Liver (tissue), 9 donors: ENCODE results near the gene FLVCR2. TPM values are rescaled to one million over a fixed set of nuclear protein-coding genes. Genes with fewer than 3 reads are reported as not detected.

Experiments
- DNase-seq: peaks from one replicate; pipeline ENCODE4 v3.0.0-alpha.2; 2017; ENCODE audit warnings: low spot score
- H3K27ac ChIP-seq, 2 donors: one replicate each; pipeline ENCODE4 v1.7.0; 2013; ENCODE audit warnings: inconsistent platforms in 2 of 2, low read length in 2 of 2, control low read depth in 1 of 2, low read depth in 1 of 2, mild to moderate bottlenecking in 1 of 2
- H3K27me3 ChIP-seq, 4 donors: one replicate each; pipeline versions ENCODE4 v1.6.1 to v1.7.0; 2013; ENCODE audit warnings: low read length in 3 of 4, inconsistent platforms in 1 of 4, mild to moderate bottlenecking in 1 of 4, moderate library complexity in 1 of 4; ENCODE audit not compliant: control insufficient read depth in 4 of 4, insufficient read depth in 4 of 4
- H3K36me3 ChIP-seq, 4 donors: one replicate each; pipeline versions ENCODE4 v1.6.1 to v1.7.0; 2013; ENCODE audit warnings: low read length in 3 of 4, mild to moderate bottlenecking in 3 of 4, low read depth in 1 of 4, moderate library complexity in 1 of 4; ENCODE audit not compliant: control insufficient read depth in 4 of 4, insufficient read depth in 3 of 4
- H3K4me1 ChIP-seq, 4 donors: one replicate each; pipeline versions ENCODE4 v1.6.1 to v1.7.0; 2013; ENCODE audit warnings: low read length in 3 of 4, mild to moderate bottlenecking in 3 of 4, moderate library complexity in 1 of 4; ENCODE audit not compliant: control insufficient read depth in 4 of 4, insufficient read depth in 4 of 4
- H3K4me3 ChIP-seq, 3 donors: one replicate each; pipeline versions ENCODE4 v1.6.1 to v1.7.0; 2013; ENCODE audit warnings: low read length in 3 of 3, control low read depth in 1 of 3, low read depth in 1 of 3, mild to moderate bottlenecking in 1 of 3
- H3K9ac ChIP-seq, 2 donors: one replicate each; pipeline ENCODE4 v1.7.0; 2013; ENCODE audit warnings: low read length in 2 of 2, mild to moderate bottlenecking in 2 of 2, moderate library complexity in 2 of 2, control low read depth in 1 of 2, low read depth in 1 of 2
- H3K9me3 ChIP-seq, 4 donors: one replicate each; pipeline versions ENCODE4 v1.6.1 to v1.7.0; 2013; ENCODE audit warnings: low read length in 3 of 4; ENCODE audit not compliant: control insufficient read depth in 4 of 4
- CTCF ChIP-seq: fragments of 150-350 bp; IDR thresholded peaks from 2 replicates; pipeline ENCODE4 v1.5.1; 2017; ENCODE audit warnings: improper control_type of control experiment, low read depth, low read length; ENCODE audit not compliant: missing input control
- FOXA2 ChIP-seq: IDR thresholded peaks from 2 replicates; pipeline ENCODE4 v1.6.1; 2016; ENCODE audit warnings: antibody characterized with exemption
- GABPA ChIP-seq, 2 donors: IDR thresholded peaks in 1 of 2; conservative IDR thresholded peaks in 1 of 2; 2 replicates each; pipeline ENCODE4 v1.6.1; 2016; ENCODE audit warnings: antibody characterized with exemption in 2 of 2, mild to moderate bottlenecking in 1 of 2, moderate library complexity in 1 of 2
- JUND ChIP-seq, 2 donors: IDR thresholded peaks; 2 replicates each; pipeline ENCODE4 v1.6.1; 2016; ENCODE audit warnings: antibody characterized with exemption in 2 of 2
- NR2F2 ChIP-seq: IDR thresholded peaks from 2 replicates; pipeline ENCODE4 v1.6.1; 2016; ENCODE audit warnings: antibody characterized with exemption
- RAD21 ChIP-seq, 2 donors: IDR thresholded peaks; 2 replicates each; pipeline ENCODE4 v1.6.1; 2016; ENCODE audit warnings: antibody characterized with exemption in 2 of 2, mild to moderate bottlenecking in 2 of 2
- REST ChIP-seq: IDR thresholded peaks from 2 replicates; pipeline ENCODE4 v1.6.1; 2016; ENCODE audit warnings: antibody characterized with exemption, mild to moderate bottlenecking
- RXRA ChIP-seq, 2 donors: IDR thresholded peaks; 2 replicates each; pipeline ENCODE4 v1.6.1; 2017 to 2018; ENCODE audit warnings: antibody characterized with exemption in 2 of 2, mild to moderate bottlenecking in 1 of 2
- SP1 ChIP-seq: IDR thresholded peaks from 2 replicates; pipeline ENCODE4 v1.6.1; 2018; ENCODE audit warnings: antibody characterized with exemption, mild to moderate bottlenecking
- TAF1 ChIP-seq: conservative IDR thresholded peaks from 2 replicates; pipeline ENCODE4 v1.6.1; 2016; ENCODE audit warnings: antibody characterized with exemption, mild to moderate bottlenecking
- YY1 ChIP-seq: IDR thresholded peaks from 2 replicates; pipeline ENCODE4 v1.6.1; 2016; ENCODE audit warnings: antibody characterized with exemption, mild to moderate bottlenecking
- WGBS: extraction: QIAGEN DNeasy Blood & Tissue Kit; methylation state at CpG from one replicate; pipeline ENCODE4 v1.1.7; 2013; 5-methylcytosine and 5-hydroxymethylcytosine counted together
- polyA plus RNA-seq, 2 donors: library from polyadenylated mRNA; stranded (reverse) in 1 of 2; unstranded in 1 of 2; fragments of 200-250 nt in 1 of 2; fragments of >200 nt in 1 of 2; fragmentation: Nextera tagmentation in 1 of 2; extraction: Ambion mirVana in 1 of 2; gene quantifications; one replicate each; pipeline versions ENCODE4 v1.2.1 to v1.2.3, GENCODE V29; 2013 to 2015
- total RNA-seq, 2 donors: library from RNA; depleted of rRNA; stranded (reverse); fragments of >200 nt; gene quantifications; one replicate each; pipeline ENCODE4 v1.2.3, GENCODE V29; 2014
- TF ChIP-seq, protein P1 (sequence below): IDR thresholded peaks from 2 replicates; pipeline ENCODE4 v1.6.1; 2016; ENCODE audit warnings: antibody characterized with exemption
- TF ChIP-seq, protein P2 (sequence below): IDR thresholded peaks from 2 replicates; pipeline ENCODE4 v1.6.1; 2016; ENCODE audit warnings: antibody characterized with exemption
- donor health status: healthy.
- donor health status: healthy.
- donor health status: healthy.
- donor health status: healthy.
- donor health status: healthy.

The FLVCR2 gene
- total and polyA plus RNA-seq, 4 donors, result 8.7 to 13.1 (median 11.3) TPM

DNA sequence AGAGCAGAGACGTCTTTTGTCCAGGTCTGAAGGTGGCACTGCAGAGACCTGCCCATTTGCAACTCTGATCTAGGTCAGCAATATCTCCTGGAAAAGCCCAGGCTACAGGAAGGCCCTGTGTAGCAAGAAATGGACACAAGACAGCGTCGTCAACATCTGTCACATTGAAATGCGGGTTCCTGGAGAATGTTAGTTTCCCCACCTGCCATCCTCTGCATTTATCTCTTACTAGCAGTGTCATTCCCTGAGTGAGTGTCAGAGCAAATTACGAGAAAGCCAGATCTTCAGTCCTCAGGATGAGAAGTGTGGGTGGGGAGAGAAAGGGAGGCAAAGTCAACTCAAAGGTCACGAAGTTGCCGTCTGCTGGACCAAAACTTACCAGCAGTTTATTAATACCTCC lies 27.4 kb upstream of the FLVCR2 start:
- 91% methylated on average over 7 of the region's 7 CpGs for WGBS
- H3K27me3 ChIP-seq, result no peaks in the 10 kb centered on the region
- H3K4me1 ChIP-seq, result peaks cover 0 to 4% (median 0%) of the 10 kb centered on the region in 4 donors
- no peak overlapping the region for H3K27ac ChIP-seq
- no peak for TF ChIP-seq JUND (IDR thresholded peaks at IDR 0.05)
- no peak for TF ChIP-seq FOXA2
- H3K4me3 ChIP-seq, result no peak overlapping the region
- no peak for DNase-seq
- no peaks in the 10 kb centered on the region for H3K36me3 ChIP-seq
- no peak overlapping the region for H3K9ac ChIP-seq
- no peaks in the 10 kb centered on the region for H3K9me3 ChIP-seq

GRCh38 chr14:75553157-75553556 lies 25.3 kb upstream of the FLVCR2 start:
- TF ChIP-seq REST (no peak), JUND (IDR thresholded peaks at IDR 0.05) (no peak), TAF1 (no peak), YY1 (no peak), CTCF (no peak), GABPA (IDR thresholded peaks at IDR 0.05 in 1 of 2, conservative IDR thresholded peaks at IDR 0.05 in 1 of 2) (no peak), RXRA (IDR thresholded peaks at IDR 0.05) (no peak), RAD21 (IDR thresholded peaks at IDR 0.05) (no peak), NR2F2 (no peak), SP1 (no peak), FOXA2 (no peak)
- TF ChIP-seq, protein P1, sequence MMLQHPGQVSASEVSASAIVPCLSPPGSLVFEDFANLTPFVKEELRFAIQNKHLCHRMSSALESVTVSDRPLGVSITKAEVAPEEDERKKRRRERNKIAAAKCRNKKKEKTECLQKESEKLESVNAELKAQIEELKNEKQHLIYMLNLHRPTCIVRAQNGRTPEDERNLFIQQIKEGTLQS, result no peak
- TF ChIP-seq, protein P2, sequence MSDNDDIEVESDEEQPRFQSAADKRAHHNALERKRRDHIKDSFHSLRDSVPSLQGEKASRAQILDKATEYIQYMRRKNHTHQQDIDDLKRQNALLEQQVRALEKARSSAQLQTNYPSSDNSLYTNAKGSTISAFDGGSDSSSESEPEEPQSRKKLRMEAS, result no peak
- no peaks in the 10 kb centered on the region for H3K36me3 ChIP-seq
- no peak overlapping the region for H3K27ac ChIP-seq
- no peak for DNase-seq
- H3K9ac ChIP-seq, result no peak overlapping the region
- H3K4me3 ChIP-seq, result no peak overlapping the region
- WGBS, result 98% methylated on average over 6 of the region's 6 CpGs
- peaks cover 0 to 6% (median under 1%) of the 10 kb centered on the region in 4 donors for H3K9me3 ChIP-seq
- H3K27me3 ChIP-seq, result no peaks in the 10 kb centered on the region
- peaks cover 0 to 4% (median 0%) of the 10 kb centered on the region in 4 donors for H3K4me1 ChIP-seq
